LNCaP clone FGC (cell line): ENCODE results near the gene DCDC2C.

Source experiments
- DNase-seq: peaks from one replicate; pipeline ENCODE4 v3.0.0-alpha.2; 2011; ENCODE audit warnings: low read depth
- H3K4me3 ChIP-seq: 2 replicates; pipeline ENCODE4 v1.5.1; 2011; ENCODE audit warnings: mild to moderate bottlenecking, low read depth, low read length, control low read depth
- TF ChIP-seq, protein P1 (sequence below): IDR thresholded peaks from 2 replicates; pipeline ENCODE4 v1.5.1; 2012; ENCODE audit warnings: mild to moderate bottlenecking; ENCODE audit not compliant: control insufficient read depth, insufficient read depth; ENCODE audit errors: extremely low read depth

DCDC2C gene

DNA sequence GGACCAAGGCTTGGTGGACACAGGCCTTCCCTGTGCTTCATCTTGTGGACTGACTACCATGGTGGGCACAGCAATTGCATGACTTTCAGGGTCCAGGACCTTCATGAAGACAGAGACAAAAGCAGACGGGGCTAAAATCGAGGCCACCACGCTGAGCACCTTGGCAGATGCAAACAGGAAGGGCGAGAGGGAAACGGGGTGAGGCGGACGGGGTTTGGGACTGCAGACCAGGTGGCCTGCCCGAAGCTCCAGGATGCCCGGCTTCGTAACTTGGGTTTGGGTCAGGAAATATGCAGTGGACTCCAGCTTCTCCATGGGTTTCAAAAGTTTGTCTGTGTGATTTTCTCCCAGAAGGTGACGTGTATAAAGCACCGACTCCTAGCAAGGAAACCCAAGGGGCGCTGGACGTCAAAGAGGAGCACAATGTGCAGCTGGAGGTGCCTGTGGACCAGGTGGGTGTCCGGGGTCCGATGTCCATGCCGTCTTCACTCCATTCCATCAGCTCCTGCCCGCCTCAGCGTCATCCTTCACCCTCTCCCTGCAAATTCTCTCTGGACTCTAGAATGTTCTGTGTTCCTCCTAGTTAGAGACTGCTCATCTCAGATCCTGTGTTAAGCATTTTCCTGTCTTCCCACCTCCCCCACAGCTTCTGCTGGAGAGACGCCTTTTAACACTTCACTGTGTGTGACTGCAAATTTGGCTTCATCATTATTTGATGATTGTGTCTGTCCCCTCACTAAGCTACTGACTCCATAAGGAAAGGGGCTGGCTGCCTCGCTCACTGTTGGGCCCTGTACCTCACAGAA, 65.8 kb downstream of the DCDC2C start:
- TF ChIP-seq, protein P1, sequence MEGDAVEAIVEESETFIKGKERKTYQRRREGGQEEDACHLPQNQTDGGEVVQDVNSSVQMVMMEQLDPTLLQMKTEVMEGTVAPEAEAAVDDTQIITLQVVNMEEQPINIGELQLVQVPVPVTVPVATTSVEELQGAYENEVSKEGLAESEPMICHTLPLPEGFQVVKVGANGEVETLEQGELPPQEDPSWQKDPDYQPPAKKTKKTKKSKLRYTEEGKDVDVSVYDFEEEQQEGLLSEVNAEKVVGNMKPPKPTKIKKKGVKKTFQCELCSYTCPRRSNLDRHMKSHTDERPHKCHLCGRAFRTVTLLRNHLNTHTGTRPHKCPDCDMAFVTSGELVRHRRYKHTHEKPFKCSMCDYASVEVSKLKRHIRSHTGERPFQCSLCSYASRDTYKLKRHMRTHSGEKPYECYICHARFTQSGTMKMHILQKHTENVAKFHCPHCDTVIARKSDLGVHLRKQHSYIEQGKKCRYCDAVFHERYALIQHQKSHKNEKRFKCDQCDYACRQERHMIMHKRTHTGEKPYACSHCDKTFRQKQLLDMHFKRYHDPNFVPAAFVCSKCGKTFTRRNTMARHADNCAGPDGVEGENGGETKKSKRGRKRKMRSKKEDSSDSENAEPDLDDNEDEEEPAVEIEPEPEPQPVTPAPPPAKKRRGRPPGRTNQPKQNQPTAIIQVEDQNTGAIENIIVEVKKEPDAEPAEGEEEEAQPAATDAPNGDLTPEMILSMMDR, result no peak
- no peak for DNase-seq
- no peak overlapping the region for H3K4me3 ChIP-seq

GRCh38 chr2:3769766-3770165, 66.4 kb downstream of the DCDC2C start:
- TF ChIP-seq, protein P1, result no peak
- H3K4me3 ChIP-seq, result no peak overlapping the region
- DNase-seq, result no peak

GRCh38 chr2:3770724-3771415, 67.5 kb downstream of the DCDC2C start:
- no peak overlapping the region for H3K4me3 ChIP-seq
- DNase-seq, result no peak
- TF ChIP-seq, protein P1, result no peak

GRCh38 chr2:3771576-3771975, 68.2 kb downstream of the DCDC2C start:
- no peak overlapping the region for H3K4me3 ChIP-seq
- no peak for DNase-seq
- TF ChIP-seq, protein P1, result no peak

GRCh38 chr2:3774336-3774735, 71.0 kb downstream of the DCDC2C start:
- DNase-seq, result no peak
- H3K4me3 ChIP-seq, result no peak overlapping the region
- TF ChIP-seq, protein P1, result peak; percentile 15; the same call in 1 of the 2 replicates

DNA sequence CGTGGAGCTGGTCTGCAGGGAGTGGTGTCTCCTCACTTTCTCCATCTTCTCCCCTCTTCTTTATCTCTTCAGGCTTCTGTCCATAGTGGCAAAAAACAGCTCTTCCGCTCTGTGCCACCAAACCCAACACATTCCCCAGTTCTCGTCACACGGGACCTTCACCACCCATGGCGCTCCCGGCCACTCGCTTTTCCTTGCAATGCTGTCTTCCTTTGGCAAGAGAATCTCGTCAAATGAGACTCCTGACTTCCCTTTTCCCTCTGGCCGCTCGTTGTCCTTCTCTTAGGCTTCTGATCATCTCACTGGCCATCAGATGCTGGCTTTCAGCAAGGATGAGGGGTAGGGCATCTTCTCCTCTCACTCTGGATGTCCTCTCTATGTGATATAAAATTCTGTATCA, 72.9 kb downstream of the DCDC2C start:
- TF ChIP-seq, protein P1, result no peak
- no peak for DNase-seq
- H3K4me3 ChIP-seq, result no peak overlapping the region
